Fibroblast of the conjunctiva (primary cell): Measurements from ENCODE around the gene PXN.
"Not testable (repeated sequence)": the region's sequence is repeated elsewhere in the genome, so short reads cannot be mapped to it uniquely, and the experiment has no call there.

ENCODE experiments used
- DNase-seq: peaks from one replicate; pipeline ENCODE4 v3.0.0-alpha.2; 2010; ENCODE audit warnings: low read depth

PXN gene

DNA sequence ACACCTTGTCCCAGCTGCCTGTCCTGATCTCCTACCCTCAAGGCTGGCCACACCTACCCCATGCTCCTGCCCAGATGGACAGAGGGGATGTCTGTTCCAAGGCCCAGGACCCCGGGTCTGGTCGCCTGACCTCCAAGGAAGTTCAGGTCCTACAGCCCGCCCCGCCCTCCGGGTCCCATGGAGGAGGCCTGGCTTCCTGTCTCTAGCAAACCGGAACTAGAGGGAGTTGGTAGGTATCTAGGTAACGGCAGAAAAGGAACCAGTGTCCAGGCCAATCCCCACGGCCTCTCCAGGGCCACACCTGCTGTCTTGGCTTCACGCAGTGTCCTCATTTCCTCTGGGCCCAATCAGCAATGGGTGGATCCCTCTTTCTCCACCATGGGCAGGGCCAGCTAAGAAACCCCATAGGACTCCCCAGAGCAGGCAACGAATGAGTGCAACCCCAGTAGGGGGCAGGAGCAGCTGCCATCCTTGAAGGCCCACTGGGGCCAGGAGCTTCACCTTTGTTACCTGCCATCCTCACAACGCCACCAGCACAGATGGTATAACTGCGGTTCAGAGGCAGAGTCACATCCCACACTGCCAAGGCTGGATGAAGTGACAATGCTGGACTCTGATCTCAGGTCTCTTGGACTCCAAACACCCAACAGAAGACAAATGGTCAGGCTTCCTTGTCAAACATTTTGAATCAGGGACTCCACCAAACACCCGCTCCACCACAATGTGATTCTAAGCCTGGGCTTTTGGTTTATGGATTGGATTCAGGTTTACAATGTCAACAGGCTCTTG, 39.5 kb downstream of the PXN start:
- no peak for DNase-seq

DNA sequence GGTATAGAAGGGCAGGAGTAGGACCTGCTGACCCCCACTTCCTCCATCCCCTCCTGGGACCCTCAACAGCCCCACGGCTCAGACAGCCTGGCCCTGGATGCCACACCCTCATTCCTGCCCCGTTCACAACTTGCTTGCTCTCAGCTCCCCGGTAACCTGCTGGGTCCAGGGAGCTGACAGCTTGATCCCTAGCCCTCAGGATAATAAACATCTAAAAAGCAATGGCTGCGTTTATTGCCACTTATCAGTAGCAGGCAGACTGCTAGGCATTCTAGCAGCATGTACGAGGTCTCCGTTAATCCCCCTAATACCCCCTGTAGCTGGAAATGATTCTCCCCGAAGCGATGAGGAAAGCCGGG, 40.4 kb downstream of the PXN start:
- no peak for DNase-seq

DNA sequence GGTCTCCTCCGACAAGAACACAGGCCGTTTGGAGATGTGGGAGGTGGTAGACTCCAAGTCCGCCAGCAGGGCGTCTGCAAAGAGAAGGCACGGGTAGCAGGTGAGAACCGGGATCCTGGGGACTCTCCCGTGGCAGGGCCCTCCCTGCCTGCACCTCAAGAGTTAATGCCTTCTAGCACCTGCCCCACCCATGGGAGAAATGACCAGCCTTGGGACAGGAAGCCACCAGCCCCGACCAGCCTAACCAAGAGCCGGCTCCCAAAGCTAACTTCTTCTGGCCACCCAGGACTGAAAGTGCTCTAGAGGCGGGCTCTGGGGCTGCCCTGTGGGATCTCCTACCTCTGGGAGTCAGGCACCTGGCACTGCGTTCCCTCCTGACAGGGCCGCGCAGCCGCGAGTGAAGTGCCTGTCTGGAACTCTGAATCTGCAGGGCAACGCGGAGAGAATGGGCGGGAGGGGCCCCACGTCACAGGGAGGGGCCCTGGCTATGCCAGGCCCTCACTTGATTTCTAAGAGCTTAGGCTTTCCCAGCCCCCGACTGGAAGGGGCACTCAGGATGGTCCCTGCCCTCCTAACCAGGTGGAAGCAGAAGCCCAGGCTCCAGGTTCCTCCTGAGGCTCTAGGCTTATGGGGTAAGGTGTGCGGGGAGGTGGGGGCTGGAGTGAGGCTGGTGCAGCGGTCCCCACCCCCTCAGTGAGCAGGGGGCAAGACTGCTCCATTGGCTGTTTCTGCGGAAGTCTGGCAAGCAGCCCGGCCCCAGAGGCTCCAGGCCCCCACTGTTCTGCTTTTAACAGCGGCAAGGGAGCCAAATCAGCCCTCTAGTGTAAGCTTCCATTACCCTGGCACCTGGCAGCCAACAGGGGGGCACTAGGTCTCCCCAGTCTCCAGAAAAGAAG, 41.0 kb downstream of the PXN start:
- DNase-seq: no peak

DNA sequence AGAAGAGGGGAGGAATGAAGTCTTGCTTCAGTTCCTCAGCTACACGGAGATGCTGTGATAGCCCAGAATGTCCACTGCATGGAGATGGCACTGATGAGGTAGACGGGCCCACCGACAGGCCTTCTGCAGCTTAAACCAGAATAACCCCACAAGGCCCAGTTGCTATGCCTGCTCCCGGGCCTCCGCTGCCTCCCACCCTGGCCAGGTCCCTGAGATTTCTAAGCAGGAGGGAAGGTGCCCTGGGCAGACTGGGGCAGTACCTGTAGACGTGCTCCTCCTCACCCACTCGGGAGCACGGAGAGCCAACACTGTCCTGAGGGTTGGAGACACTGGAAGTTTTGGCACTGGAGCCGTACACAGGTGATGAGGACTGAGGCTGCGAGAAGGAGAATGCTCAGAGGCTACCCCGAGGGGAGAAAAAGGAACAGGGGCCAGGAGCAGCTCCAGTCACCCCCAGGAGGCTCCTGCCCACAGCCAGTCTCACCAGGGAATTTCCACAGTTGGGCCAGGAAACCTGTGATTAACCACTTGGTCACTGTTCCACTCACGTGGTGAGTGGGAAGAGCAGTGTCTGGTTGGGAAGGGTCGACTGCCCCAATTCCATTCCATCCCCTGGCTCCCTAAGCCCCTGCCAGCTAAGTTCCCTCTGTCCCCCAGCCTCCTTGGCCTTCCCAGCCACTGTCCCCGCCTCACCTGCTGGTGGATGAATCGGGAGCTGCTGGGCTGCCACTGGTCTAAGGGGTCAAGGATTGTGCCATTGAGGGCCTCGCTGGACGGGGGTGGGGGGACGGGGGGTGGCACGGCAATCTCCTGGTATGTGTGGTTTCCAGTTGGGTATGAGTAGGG, 41.8 kb downstream of the PXN start:
- no peak for DNase-seq

DNA sequence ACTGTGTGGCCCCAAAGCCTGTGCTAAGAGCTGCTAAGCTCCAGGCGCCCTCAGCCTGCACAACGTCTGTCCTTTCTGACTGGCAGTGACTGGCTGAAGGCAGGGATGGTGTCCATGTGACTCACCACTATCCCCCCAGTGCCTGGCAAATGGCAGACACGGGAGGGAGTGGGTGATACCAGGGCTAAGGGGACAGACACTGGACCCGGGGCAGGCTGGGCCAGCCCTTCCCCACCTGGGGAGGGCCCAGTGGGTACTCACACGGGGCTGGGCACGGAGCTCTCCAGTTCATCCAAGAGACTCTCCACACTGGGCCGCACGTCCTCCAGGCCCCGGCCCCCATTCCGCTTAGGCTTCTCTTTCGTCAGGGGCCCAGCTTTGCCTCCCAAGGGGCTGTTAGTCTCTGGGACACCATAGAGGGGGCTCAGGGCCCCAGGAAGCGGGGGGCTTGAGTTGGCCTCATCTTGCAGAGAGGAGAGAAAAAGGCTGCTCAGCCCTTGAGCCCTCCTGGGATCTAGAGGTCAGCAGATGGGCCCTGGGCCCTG, 43.2 kb downstream of the PXN start:
- no peak for DNase-seq

DNA sequence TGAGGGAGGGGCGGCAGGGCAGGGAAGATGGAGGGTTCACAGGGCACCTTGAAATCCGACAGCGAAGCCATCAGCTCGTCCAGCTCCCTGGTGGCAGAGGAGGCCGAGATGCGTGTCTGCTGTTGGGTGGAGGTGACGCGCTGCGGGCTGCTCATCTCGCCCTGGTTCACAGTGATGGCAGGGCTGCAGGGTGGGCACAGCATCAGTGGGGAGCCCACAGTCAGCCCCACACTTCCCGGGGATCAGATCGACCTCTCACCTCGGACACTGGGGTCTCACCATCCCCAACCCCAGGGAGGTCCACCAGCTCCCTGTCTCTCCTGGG, 44.0 kb downstream of the PXN start:
- no peak for DNase-seq

DNA sequence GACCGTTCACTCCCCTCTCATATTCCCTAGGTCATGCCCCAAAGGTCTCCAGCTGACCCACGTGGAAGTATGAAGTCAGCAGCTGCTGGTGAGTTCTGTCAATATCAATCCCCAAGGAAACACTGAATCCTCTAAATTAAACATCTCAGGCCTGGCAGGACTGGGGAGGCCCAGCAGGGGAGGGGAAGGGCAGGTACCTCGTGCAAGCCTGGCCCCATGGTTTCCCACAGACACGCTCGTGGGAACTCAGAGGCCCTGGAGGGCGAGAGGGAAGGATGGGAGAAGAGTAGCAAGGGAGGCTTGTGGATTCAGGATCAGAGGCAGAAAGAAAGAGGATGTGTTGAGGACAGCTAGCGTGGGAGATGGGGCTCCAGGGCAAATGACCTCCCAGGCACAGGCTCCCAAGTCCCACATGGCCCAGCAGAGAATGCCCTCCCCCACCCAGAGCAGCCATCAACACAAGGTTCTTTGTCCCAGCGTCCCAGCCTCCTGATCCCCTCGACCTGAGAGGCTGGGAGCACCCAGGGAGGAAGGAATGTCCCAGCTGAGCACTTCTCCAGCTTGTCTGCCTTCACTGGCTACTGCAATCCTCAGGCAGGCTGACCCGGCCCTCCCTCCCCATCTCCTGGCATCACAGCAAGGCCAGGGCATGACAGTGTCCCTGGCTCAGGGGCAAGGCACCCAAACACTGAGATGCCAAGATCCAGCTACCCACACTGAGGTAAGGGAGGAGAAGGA, 44.5 kb downstream of the PXN start:
- DNase-seq: no peak

DNA sequence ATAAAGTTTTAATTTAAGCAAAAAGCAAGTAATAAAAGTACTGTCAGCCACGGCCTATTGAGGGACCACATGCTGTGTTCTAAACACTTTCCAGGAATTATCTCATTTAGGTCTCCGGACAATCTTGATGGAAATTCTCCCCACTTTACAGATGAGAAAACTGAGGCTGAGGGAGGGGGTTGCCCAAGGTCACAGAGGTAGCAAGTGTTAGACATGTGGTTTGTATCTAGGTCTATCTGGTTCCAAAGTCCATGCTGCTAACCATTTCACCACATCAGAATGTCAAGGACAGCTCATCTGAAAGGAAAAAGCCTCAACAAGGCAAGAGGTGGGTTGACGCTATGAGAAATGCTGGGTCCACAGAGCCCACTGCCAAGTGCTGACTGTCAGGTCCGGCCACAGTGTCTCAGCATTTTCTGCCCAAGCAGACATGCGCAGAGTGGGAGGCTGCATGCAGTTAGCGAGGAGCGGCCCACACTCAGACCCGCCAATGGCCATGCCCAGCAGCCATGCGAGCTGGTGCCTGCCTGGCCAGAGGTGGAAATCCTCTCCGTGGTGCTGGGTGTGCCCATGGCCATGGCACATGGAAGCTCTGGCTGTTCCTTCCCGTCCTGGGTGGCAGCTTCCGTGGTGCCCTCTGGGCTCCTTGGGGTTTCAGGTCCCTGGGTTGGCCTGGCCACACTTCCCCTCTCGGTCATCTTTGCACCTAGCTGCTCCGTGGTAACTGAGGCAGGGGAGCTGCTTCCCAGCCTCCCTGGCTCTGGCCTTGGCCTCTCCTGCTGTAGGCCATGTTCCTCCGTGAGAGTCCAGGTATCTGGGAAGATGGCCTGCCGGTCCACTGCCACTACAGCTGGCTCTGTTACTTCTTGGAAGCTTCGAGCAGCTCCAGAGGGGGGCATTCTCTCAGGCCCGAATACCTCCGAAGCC, 46.6 kb downstream of the PXN start:
- DNase-seq: no peak

DNA sequence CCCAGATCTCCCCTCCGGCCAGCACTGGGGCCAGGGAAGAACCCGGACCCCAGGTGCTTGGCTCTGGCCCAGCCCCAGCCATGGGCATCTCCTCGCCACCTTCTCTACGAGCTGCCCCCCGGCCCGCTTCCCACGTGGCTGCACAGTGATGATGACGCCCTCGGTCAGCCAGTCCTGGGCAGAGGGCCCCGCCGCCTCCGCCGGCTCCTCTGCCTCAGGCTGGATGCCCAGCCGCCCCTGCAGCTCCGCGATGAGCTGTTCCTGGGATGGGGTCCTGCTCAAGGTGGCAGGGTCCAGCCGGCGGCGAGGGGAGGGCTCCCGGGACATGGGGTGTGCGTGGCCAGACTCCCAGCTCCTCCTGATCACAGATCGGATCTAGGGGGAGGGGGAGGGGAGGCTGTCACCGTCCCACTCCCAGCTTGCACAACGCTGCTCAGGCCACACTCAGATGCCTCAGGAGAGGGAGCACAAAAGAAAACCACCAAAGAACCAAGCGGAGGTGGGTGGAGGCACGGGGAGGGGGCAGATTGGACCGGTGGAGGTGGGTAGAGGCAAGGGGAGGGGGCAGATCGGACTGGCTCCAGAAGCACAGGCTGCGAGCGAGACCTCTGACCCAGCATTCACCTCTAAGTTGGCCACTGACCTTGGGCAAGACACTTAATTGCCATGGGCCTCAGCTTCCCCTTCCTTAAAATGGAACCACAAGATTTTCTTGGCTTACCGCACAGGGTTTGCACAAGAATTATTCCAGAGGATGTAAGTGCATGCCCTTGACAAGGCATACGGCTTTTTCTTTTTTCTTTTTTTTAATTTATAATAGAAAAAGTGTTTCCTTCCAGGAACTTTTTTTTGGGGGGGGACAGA, 48.6 kb downstream of the PXN start:
- DNase-seq: no peak

DNA sequence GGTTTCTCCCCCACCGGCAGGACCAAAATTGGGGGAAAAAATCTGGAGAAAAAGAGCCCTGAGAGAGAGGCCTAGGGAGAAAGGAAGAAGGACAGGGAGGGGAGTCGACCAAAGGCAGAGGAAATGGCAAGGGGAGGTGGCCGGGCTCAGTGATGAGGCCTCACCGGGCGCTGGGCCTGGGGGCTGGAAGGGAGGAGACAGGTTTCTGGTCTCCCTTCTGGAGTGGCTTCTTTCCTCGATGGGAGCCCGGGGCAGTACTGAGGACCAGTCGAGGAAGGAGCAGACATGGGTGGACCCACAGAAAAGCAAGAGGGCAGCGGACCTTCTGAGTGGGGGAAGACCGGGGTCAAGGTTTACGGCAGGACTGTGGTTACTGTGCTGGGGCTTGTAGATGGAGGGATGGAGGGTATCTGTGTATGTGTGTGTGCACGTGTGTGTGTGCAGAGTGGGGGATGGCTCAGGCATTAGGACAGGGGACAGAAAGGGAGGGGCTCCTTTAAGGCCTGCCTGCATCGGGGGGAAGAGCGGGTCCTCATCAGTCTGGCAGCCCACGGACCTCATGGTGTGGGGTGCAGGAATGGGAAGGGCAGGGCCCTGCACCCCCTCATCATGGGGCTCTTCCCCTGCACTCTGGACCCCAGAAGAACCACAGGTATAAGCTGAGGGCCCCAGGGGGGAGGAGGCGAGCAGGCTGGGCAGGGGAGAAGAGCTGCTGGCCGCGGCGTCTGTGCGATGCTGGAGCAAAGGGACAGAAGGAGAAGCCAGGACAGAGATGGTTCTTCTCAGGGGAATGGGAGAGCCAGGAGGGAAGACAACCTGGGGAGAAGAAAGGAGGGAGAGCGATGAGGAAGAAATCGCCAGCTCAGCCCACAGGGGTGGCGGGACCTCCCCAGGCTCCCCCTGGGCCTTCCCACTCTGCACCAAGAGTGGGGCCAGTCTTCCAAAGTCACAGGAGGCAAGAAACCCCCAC, 49.5 kb downstream of the PXN start:
- DNase-seq: no peak

DNA sequence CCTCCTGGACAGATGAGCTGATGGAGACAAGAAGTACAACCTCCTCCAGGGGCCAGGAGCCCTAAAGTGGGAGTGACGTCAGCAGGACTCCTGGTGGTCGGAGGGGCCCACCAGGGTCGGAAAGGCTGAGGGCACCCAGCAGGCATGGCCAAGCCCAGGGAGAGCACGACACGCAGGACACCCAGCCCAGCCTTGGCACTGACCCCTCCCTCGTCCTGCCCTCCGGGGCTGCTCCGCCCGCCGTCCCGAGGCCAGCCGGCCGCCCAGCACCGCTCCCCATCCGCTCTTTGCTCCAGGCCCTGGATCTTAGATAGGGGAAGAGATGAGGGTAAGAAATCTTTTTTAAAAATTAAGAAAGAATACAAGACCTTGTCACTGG, 50.2 kb downstream of the PXN start:
- DNase-seq: no peak

DNA sequence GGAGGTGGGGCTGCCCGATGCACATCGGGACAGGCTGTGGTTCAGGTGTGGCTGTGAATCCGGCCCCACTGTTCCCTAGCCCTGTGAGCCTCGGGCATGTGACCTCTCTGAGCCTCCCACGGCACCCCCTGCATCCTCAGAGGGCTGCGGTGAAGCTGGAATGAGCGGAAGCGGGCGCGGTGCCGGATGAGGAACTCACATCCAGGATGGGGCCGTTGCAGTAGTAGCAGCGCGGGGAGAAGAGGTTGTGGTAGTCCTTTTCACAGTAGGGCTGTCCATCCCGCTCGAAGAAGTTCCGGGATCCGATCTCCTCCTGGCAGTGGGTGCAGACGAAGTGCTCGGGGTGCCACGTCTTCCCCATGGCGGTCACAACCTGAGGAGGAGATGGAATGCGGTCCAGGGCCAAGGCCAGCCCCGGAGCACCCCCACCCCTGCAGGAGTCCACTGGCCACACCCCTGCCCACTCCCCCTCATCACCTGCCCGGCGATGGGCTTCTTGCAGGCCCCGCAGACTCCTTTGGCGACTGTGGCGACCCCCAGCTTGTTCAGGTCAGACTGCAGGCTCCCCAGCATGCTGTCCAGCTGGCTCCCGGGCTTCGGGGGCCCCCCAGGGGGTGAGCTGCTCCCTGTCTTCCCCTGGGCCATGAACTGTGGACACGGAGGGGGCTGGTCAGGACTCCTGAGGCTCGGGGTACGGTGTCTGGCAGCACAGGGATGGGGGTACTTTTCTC, 50.7 kb downstream of the PXN start:
- DNase-seq: no peak

DNA sequence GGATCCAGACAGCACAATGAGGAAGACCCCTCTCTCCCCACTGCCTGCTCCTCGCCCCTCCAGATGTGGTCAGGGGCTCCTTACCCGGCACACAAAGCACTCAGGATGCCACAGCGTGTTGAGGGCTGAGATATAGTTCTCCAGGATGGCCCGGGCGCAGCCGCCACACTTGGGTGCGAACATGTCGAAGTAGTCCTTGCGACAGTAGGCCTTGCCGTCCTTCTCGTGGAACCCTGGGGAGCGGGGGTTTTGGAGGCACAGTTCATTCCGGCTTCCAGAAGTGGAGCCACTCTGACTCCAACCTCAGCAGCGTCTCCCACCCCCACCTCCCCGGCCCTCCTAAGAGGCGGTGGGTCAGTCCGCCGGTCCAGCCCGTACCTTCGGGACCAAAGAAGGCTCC, 51.8 kb downstream of the PXN start:
- no peak for DNase-seq

DNA sequence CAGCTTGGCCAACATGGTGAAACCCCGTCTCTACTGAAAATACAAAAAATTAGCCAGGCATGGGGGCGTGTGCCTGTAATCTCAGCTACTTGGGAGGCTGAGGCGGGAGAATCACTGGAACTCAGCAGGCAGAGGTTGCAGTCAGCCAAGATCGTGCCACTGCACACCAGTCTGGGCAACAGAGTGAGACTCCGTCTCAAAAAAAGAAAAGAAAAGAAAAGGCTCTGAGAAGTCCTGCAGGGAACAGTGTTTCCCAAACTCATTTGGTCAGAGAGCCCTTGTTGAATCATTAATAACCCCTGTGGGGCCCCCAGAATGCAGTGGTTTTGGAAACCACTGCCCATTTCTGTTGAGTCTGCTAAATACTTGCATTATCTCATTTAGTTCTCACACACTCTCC, 52.3 kb downstream of the PXN start:
- DNase-seq: not testable (repeated sequence)

DNA sequence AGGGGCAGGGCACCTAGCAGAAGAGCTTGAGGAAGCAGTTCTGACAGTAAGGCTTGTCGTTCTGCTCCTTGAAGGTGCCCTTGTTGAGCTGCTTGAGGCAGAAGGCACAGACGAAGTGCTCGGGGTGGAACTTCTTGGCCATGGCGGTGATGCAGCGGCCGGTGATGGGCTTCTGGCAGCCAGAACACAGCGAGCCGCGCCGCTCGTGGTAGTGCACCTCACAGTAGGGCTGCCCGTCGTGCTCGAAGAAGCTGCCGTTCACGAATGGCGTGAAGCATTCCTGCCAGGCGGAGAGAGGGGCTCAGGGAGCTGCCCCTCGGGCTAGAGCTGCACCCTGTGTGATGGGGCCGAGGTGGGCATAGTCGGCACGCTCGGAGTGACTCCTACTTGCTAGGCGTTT, 53.2 kb downstream of the PXN start:
- DNase-seq: no peak

DNA sequence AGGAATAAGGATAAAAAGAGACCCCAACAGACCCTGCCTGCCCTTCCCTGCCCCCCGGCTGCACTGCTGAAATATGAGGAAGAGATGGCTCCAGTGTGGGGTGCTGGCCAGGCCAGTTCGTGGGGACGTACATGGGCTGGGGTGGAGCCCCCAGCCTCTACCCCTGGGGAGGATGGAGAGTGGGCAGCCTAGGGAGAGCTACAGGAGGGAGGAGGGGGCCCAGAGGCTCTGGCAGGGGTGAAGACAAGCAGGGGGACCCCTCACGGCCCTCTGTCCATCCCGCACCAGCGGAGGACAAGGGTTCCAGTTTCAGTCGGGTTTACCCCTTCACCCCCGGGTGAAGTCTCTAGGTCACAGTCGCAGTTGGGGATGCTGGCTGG, 53.6 kb downstream of the PXN start:
- no peak for DNase-seq

DNA sequence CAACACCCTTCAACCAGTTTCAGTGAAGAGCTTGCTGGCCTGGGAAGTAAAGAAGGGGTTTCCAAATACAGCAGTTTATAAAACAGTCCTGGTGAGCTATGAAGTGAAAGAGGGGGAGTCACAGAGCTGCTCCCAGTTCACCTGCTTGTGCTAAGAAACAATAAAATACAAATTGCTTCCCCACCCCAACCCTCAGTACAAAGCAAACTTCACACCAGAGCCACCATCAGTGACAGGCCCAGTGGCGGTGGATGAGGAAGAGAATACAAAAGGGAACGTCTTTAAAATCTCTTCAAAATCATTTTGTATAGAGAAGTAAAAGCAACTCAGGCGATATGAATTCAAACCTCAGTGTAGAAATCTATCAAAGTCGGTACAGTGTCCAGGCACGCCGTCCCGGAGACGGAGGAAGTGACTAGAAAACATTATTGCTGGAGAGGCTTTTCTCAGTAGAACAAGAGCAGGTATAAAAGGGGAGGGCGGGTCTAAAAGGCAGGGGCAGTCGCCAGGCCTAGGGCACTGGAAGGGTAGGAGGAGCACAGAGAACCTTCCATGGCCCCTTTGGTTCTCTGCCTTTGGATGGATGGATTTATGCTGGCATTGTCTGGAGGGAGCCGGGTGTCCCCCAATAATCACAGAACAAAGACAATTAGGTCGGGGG, 54.2 kb downstream of the PXN start:
- no peak for DNase-seq
